Measurements from ENCODE around the gene AJAP1.

Gene AJAP1

GRCh38 chr1:4675454-4676186, 21.2 kb downstream of the AJAP1 start:
- no peak for TF ChIP-seq CTCF (conservative IDR thresholded peaks at IDR 0.05; ENCODE audit: control insufficient read depth, insufficient read depth, low read depth, low read length)
- DNase-seq (ENCODE audit: low read depth) = no peak
- no peak overlapping the region for H3K4me3 ChIP-seq (ENCODE audit: control insufficient read depth, low read depth, low read length)

GRCh38 chr1:4676253-4676652, 21.8 kb downstream of the AJAP1 start:
- DNase-seq (ENCODE audit: low read depth) = no peak
- TF ChIP-seq CTCF (conservative IDR thresholded peaks at IDR 0.05; ENCODE audit: control insufficient read depth, insufficient read depth, low read depth, low read length) = no peak
- H3K4me3 ChIP-seq (ENCODE audit: control insufficient read depth, low read depth, low read length) = no peak overlapping the region

- no peak for TF ChIP-seq CTCF (conservative IDR thresholded peaks at IDR 0.05; ENCODE audit: control insufficient read depth, insufficient read depth, low read depth, low read length)
- no peak for DNase-seq (ENCODE audit: low read depth)
These were observed 23.2 kb downstream of the AJAP1 start for GRCh38 chr1:4677608-4678007.

GRCh38 chr1:4678066-4678717, 23.8 kb downstream of the AJAP1 start:
- H3K4me3 ChIP-seq (ENCODE audit: control insufficient read depth, low read depth, low read length) = no peak overlapping the region
- DNase-seq (ENCODE audit: low read depth) = no peak
- no peak for TF ChIP-seq CTCF (conservative IDR thresholded peaks at IDR 0.05; ENCODE audit: control insufficient read depth, insufficient read depth, low read depth, low read length)

More at GRCh38 chr1:4677608-4678007, 23.2 kb downstream of the AJAP1 start:
- no peak overlapping the region for H3K4me3 ChIP-seq (ENCODE audit: control insufficient read depth, low read depth, low read length)

GRCh38 chr1:4681026-4681425, 26.6 kb downstream of the AJAP1 start:
- no peak overlapping the region for H3K4me3 ChIP-seq (ENCODE audit: control insufficient read depth, low read depth, low read length)
- DNase-seq (ENCODE audit: low read depth) = no peak
- no peak for TF ChIP-seq CTCF (conservative IDR thresholded peaks at IDR 0.05; ENCODE audit: control insufficient read depth, insufficient read depth, low read depth, low read length)

GRCh38 chr1:4682607-4683220, 28.3 kb downstream of the AJAP1 start:
- no peak overlapping the region for H3K4me3 ChIP-seq (ENCODE audit: control insufficient read depth, low read depth, low read length)
- no peak for TF ChIP-seq CTCF (conservative IDR thresholded peaks at IDR 0.05; ENCODE audit: control insufficient read depth, insufficient read depth, low read depth, low read length)
- DNase-seq (ENCODE audit: low read depth) = no peak

All from fibroblast of mammary gland (primary cell).